ENCODE results near the gene SMAD7. TPM values are rescaled to one million over a fixed set of nuclear protein-coding genes. Genes with fewer than 3 reads are reported as not detected.

Gene SMAD7
- total RNA-seq, 4 donors from 2014 or later = 42.9 to 100 (median 68.7) TPM

- no peak for TF ChIP-seq POLR2A (IDR thresholded peaks at IDR 0.05)
- TF ChIP-seq CTCF (IDR thresholded peaks at IDR 0.05) = no peak
- DNase-seq = no peak
- H3K9me3 ChIP-seq = no peaks in the 10 kb centered on the region
- H3K27me3 ChIP-seq = no peaks in the 10 kb centered on the region
- H3K4me1 ChIP-seq = peaks cover 0 to 10% (median 2%) of the 10 kb centered on the region in 4 donors
- H3K36me3 ChIP-seq = no peaks in the 10 kb centered on the region
- peak overlapping the region in 2 of 4 donors; percentile 66 to 99 for H3K4me3 ChIP-seq
- peak overlapping the region in 2 of 4 donors; percentile 74 to 87 for H3K27ac ChIP-seq
These were observed 23.7 kb upstream of the SMAD7 start for GRCh38 chr18:48974304-48975119.

- no peaks in the 10 kb centered on the region for H3K36me3 ChIP-seq
- peak in 1 of 3 donors; percentile 73 for DNase-seq
- no peaks in the 10 kb centered on the region for H3K27me3 ChIP-seq
- H3K4me3 ChIP-seq = no peak overlapping the region
- peak overlapping the region in 2 of 4 donors; percentile 6 to 74 for H3K27ac ChIP-seq
- TF ChIP-seq CTCF (IDR thresholded peaks at IDR 0.05) (no peak), POLR2A (IDR thresholded peaks at IDR 0.05) (peak in 1 of 2 donors; percentile 25)
- no peaks in the 10 kb centered on the region for H3K9me3 ChIP-seq
- peaks cover 0 to 9% (median 2%) of the 10 kb centered on the region in 4 donors for H3K4me1 ChIP-seq
These were observed 23.0 kb upstream of the SMAD7 start for GRCh38 chr18:48973731-48974130.

GRCh38 chr18:48968412-48969215, 17.8 kb upstream of the SMAD7 start:
- no peaks in the 10 kb centered on the region for H3K36me3 ChIP-seq
- TF ChIP-seq POLR2A (IDR thresholded peaks at IDR 0.05) (no peak), CTCF (IDR thresholded peaks at IDR 0.05) (no peak)
- H3K27me3 ChIP-seq = no peaks in the 10 kb centered on the region
- DNase-seq = no peak
- no peaks in the 10 kb centered on the region for H3K4me1 ChIP-seq
- no peak overlapping the region for H3K27ac ChIP-seq
- H3K4me3 ChIP-seq = no peak overlapping the region
- H3K9me3 ChIP-seq = no peaks in the 10 kb centered on the region

GRCh38 chr18:48967545-48967944, 16.8 kb upstream of the SMAD7 start:
- no peaks in the 10 kb centered on the region for H3K9me3 ChIP-seq

GRCh38 chr18:48966523-48966922, 15.8 kb upstream of the SMAD7 start:
- Histone ChIP-seq H3K4me3 (no peak overlapping the region), H3K9me3 (no peaks in the 10 kb centered on the region), H3K4me1 (peaks cover 0 to 4% (median 0%) of the 10 kb centered on the region in 4 donors), H3K27ac (no peak overlapping the region), H3K36me3 (no peaks in the 10 kb centered on the region), H3K27me3 (no peaks in the 10 kb centered on the region)
- TF ChIP-seq POLR2A (IDR thresholded peaks at IDR 0.05) (no peak), CTCF (IDR thresholded peaks at IDR 0.05) (no peak)
- DNase-seq = no peak

More at GRCh38 chr18:48967545-48967944, 16.8 kb upstream of the SMAD7 start:
- DNase-seq = no peak
- no peak overlapping the region for H3K4me3 ChIP-seq
- TF ChIP-seq CTCF (IDR thresholded peaks at IDR 0.05) = no peak
- no peak for TF ChIP-seq POLR2A (IDR thresholded peaks at IDR 0.05)
- H3K36me3 ChIP-seq = no peaks in the 10 kb centered on the region
- no peaks in the 10 kb centered on the region for H3K27me3 ChIP-seq
- H3K27ac ChIP-seq = no peak overlapping the region
- peaks cover 0 to 4% (median 0%) of the 10 kb centered on the region in 4 donors for H3K4me1 ChIP-seq
